Measurements from ENCODE around the gene DRC1. TPM values are rescaled to one million over a fixed set of nuclear protein-coding genes. Genes with fewer than 3 reads are reported as not detected.

Gene DRC1
- total RNA-seq, 2 donors from 2014 or later, result not detected

GRCh38 chr2:26432363-26432762 lies 30.6 kb downstream of the DRC1 start:
- no peaks in the 10 kb centered on the region for H3K27me3 ChIP-seq
- no peak for DNase-seq
- TF ChIP-seq, protein P1, sequence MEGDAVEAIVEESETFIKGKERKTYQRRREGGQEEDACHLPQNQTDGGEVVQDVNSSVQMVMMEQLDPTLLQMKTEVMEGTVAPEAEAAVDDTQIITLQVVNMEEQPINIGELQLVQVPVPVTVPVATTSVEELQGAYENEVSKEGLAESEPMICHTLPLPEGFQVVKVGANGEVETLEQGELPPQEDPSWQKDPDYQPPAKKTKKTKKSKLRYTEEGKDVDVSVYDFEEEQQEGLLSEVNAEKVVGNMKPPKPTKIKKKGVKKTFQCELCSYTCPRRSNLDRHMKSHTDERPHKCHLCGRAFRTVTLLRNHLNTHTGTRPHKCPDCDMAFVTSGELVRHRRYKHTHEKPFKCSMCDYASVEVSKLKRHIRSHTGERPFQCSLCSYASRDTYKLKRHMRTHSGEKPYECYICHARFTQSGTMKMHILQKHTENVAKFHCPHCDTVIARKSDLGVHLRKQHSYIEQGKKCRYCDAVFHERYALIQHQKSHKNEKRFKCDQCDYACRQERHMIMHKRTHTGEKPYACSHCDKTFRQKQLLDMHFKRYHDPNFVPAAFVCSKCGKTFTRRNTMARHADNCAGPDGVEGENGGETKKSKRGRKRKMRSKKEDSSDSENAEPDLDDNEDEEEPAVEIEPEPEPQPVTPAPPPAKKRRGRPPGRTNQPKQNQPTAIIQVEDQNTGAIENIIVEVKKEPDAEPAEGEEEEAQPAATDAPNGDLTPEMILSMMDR (IDR thresholded peaks at IDR 0.05), result no peak
- no peaks in the 10 kb centered on the region for H3K36me3 ChIP-seq
- H3K9me3 ChIP-seq, result no peaks in the 10 kb centered on the region
- H3K9ac ChIP-seq (ENCODE audit: low read depth in 2 of 2, low read length in 2 of 2), result no peak overlapping the region
- intact Hi-C loops (cut with DNase I), result no loop called here
- H3K4me3 ChIP-seq, result no peak overlapping the region
- H3K4me1 ChIP-seq, result no peaks in the 10 kb centered on the region
- H3K27ac ChIP-seq, result no peak overlapping the region

DNA sequence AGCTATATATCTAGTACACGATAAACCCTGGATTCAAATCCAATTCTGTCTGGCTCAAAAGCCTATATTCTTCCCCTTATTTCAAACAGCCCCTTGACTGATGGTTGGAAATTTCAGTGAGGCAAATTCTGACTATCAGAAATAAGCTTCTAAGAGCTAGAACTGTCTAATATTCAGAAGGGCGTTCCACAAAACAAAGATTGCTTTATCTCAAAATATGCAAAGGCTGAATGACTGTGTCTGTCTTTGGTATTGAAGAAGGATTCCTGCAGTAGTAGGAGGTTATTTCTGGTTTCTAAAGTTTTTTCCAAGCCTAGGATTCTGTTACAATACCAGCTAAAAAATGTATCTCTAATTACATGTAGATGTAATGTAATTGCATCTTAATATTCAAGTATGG lies 31.1 kb downstream of the DRC1 start:
- Histone ChIP-seq H3K9ac (ENCODE audit: low read depth in 2 of 2, low read length in 2 of 2) (no peak overlapping the region), H3K9me3 (no peaks in the 10 kb centered on the region), H3K27ac (no peak overlapping the region), H3K4me3 (no peak overlapping the region), H3K36me3 (no peaks in the 10 kb centered on the region), H3K4me1 (no peaks in the 10 kb centered on the region), H3K27me3 (no peaks in the 10 kb centered on the region)
- TF ChIP-seq, protein P1 (IDR thresholded peaks at IDR 0.05), result no peak
- intact Hi-C loops (cut with DNase I), result no loop called here
- DNase-seq, result no peak

GRCh38 chr2:26435106-26435505 lies 33.4 kb downstream of the DRC1 start:
- no peaks in the 10 kb centered on the region for H3K36me3 ChIP-seq
- no peak overlapping the region for H3K4me3 ChIP-seq
- H3K27ac ChIP-seq, result no peak overlapping the region
- TF ChIP-seq, protein P1 (IDR thresholded peaks at IDR 0.05), result no peak
- intact Hi-C loops (cut with DNase I), result no loop called here
- H3K9me3 ChIP-seq, result no peaks in the 10 kb centered on the region
- no peaks in the 10 kb centered on the region for H3K27me3 ChIP-seq
- no peaks in the 10 kb centered on the region for H3K4me1 ChIP-seq
- no peak overlapping the region for H3K9ac ChIP-seq (ENCODE audit: low read depth in 2 of 2, low read length in 2 of 2)
- no peak for DNase-seq

- Histone ChIP-seq H3K4me3 (no peak overlapping the region), H3K9ac (ENCODE audit: low read depth in 2 of 2, low read length in 2 of 2) (no peak overlapping the region), H3K36me3 (no peaks in the 10 kb centered on the region), H3K27ac (no peak overlapping the region), H3K27me3 (no peaks in the 10 kb centered on the region), H3K9me3 (no peaks in the 10 kb centered on the region), H3K4me1 (no peaks in the 10 kb centered on the region)
- TF ChIP-seq, protein P1 (IDR thresholded peaks at IDR 0.05), result no peak
- no peak for DNase-seq
- intact Hi-C loops (cut with DNase I), result no loop called here
These were observed 36.8 kb downstream of the DRC1 start for GRCh38 chr2:26438526-26438925.

GRCh38 chr2:26438926-26439325 lies 37.2 kb downstream of the DRC1 start:
- Histone ChIP-seq H3K9me3 (no peaks in the 10 kb centered on the region), H3K36me3 (no peaks in the 10 kb centered on the region), H3K27ac (no peak overlapping the region), H3K9ac (ENCODE audit: low read depth in 2 of 2, low read length in 2 of 2) (no peak overlapping the region), H3K4me1 (no peaks in the 10 kb centered on the region), H3K4me3 (no peak overlapping the region), H3K27me3 (no peaks in the 10 kb centered on the region)
- intact Hi-C loops (cut with DNase I), result no loop called here
- TF ChIP-seq, protein P1 (IDR thresholded peaks at IDR 0.05), result no peak
- DNase-seq, result no peak

- intact Hi-C loops (cut with DNase I), result no loop called here
- no peak for DNase-seq
- TF ChIP-seq, protein P1 (IDR thresholded peaks at IDR 0.05), result no peak
- Histone ChIP-seq H3K9me3 (no peaks in the 10 kb centered on the region), H3K9ac (ENCODE audit: low read depth in 2 of 2, low read length in 2 of 2) (no peak overlapping the region), H3K4me1 (no peaks in the 10 kb centered on the region), H3K4me3 (no peak overlapping the region), H3K27me3 (no peaks in the 10 kb centered on the region), H3K27ac (no peak overlapping the region), H3K36me3 (no peaks in the 10 kb centered on the region)
These were observed 40.6 kb downstream of the DRC1 start for GRCh38 chr2:26442301-26442700.

Data from colonic mucosa (tissue), 4 donors.